Activated B cell treated with CpG ODN at 0.5 μM for 24 hours (primary cell): ENCODE results near the gene SYNE1. TPM values are rescaled to one million over a fixed set of nuclear protein-coding genes. Genes with fewer than 3 reads are reported as not detected.

ENCODE experiments used
- ATAC-seq: fragments of 200-7000 bp; cut with Tn5 transposase; one replicate; pipeline ENCODE4 v1.10.0; 2021; ENCODE audit warnings: low read depth, mild to moderate bottlenecking, moderate library complexity
- CTCF ChIA-PET: fragments of 350-600 bp; sonication (Branson Sonifier 250); formaldehyde crosslinking; loops from one replicate; lab custom pipeline; 2021; ENCODE audit warnings: antibody characterized with exemption; lab: Charles Lee
- POLR2A ChIA-PET: fragments of 350-600 bp; sonication (Branson Sonifier 250); formaldehyde crosslinking; loops from one replicate; lab custom pipeline; 2021; ENCODE audit warnings: antibody characterized with exemption; lab: Charles Lee
- DNase-seq: peaks from one replicate; pipeline ENCODE4 v3.0.0; 2022
- H3K27ac Mint-ChIP-seq: one replicate; pipeline ENCODE4 v1.8.0; 2020; ENCODE audit warnings: mixed read lengths
- H3K27me3 Mint-ChIP-seq: one replicate; pipeline ENCODE4 v1.8.0; 2021; ENCODE audit warnings: mixed read lengths
- H3K36me3 Mint-ChIP-seq: one replicate; pipeline ENCODE4 v1.8.0; 2021; ENCODE audit warnings: low read depth, mixed read lengths
- H3K4me1 Mint-ChIP-seq: one replicate; pipeline ENCODE4 v1.8.0; 2021; ENCODE audit warnings: mixed read lengths
- H3K4me3 Mint-ChIP-seq: one replicate; pipeline ENCODE4 v1.8.0; 2020; ENCODE audit warnings: mild to moderate bottlenecking, mixed read lengths
- H3K9me3 Mint-ChIP-seq: one replicate; pipeline ENCODE4 v1.8.0; 2020; ENCODE audit warnings: mixed read lengths
- intact Hi-C: fragments of 100-400 bp; cut with micrococcal nuclease; formaldehyde crosslinking; loops from one replicate; pipeline ENCODE4 v1.15.1; 2024
- total RNA-seq: library from RNA; stranded (reverse); gene quantifications from 2 replicates; pipeline ENCODE4 v1.2.3, GENCODE V29; 2022
- TF ChIP-seq, protein P1 (sequence below): fragments of 200-600 bp; IDR thresholded peaks from one replicate; pipeline ENCODE4 v1.8.0; 2022; ENCODE audit warnings: antibody characterized with exemption, mild to moderate bottlenecking

SYNE1 gene
- total RNA-seq, 1 donor from 2014 or later = 74.9 TPM

DNA sequence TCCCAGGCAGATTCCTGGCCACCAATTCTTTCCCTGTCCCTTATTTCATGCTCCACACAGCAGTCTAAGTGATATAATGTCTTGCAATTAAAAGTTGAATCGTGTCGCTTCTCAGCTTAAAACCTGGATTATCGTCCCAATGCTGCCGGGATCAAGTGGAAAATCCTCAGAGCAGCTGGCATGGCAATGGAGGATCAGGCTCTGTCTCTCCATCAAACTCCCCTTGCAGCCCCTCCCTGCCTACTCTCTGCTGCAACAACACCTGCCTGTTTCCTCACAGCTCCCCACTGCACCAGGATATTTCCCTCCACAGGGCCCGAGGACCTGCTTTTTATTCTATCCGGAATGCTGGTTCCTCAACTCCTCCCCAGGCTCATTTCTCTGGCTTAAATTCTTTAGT lies 277.1 kb downstream of the SYNE1 start:
- Mint-ChIP-seq H3K4me1 (no peaks in the 10 kb centered on the region), H3K27ac (no peak overlapping the region), H3K36me3 (no peaks in the 10 kb centered on the region), H3K27me3 (no peaks in the 10 kb centered on the region), H3K9me3 (no peaks in the 10 kb centered on the region), H3K4me3 (no peak overlapping the region)
- DNase-seq (no peak), ATAC-seq (no peak)
- ChIA-PET CTCF (interaction anchor here (0.6 kb wide), 1 partner anchor 92 kb away, joined by 3 read pairs; no protein-coding TSS in a partner anchor), POLR2A (no interaction called here)
- intact Hi-C loops = no loop called here
- TF ChIP-seq, protein P1, sequence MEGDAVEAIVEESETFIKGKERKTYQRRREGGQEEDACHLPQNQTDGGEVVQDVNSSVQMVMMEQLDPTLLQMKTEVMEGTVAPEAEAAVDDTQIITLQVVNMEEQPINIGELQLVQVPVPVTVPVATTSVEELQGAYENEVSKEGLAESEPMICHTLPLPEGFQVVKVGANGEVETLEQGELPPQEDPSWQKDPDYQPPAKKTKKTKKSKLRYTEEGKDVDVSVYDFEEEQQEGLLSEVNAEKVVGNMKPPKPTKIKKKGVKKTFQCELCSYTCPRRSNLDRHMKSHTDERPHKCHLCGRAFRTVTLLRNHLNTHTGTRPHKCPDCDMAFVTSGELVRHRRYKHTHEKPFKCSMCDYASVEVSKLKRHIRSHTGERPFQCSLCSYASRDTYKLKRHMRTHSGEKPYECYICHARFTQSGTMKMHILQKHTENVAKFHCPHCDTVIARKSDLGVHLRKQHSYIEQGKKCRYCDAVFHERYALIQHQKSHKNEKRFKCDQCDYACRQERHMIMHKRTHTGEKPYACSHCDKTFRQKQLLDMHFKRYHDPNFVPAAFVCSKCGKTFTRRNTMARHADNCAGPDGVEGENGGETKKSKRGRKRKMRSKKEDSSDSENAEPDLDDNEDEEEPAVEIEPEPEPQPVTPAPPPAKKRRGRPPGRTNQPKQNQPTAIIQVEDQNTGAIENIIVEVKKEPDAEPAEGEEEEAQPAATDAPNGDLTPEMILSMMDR = no peak

DNA sequence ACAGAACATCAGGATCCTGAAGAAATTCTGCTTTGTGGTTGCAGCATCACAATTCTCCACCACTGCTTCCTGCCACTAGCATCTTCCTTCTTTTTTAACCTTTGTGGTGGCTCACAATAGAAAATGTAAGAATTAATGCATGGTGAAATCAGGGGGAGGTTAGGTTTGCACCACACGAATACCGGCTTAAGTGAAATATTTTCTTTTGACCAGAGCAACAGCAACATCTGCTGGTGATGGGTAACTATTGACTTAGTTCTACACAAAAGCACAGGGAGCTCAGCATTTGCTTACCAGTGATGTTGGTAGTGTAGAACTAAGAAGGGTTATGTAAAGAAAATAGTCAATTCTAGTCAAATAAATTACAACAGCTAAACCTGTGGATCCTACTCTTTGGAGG lies 280.5 kb downstream of the SYNE1 start:
- ATAC-seq = no peak
- intact Hi-C loops = no loop called here
- POLR2A ChIA-PET = no interaction called here
- H3K27ac Mint-ChIP-seq = no peak overlapping the region
- CTCF ChIA-PET = interaction anchor here (0.9 to 1.4 kb wide), 3 partner anchors 18 to 1033 kb away, joined by 3 to 5 read pairs (median 3); no protein-coding TSS in a partner anchor
- no peaks in the 10 kb centered on the region for H3K9me3 Mint-ChIP-seq
- no peak overlapping the region for H3K4me3 Mint-ChIP-seq
- no peak for DNase-seq
- no peaks in the 10 kb centered on the region for H3K27me3 Mint-ChIP-seq
- TF ChIP-seq, protein P1 = no peak
- no peaks in the 10 kb centered on the region for H3K36me3 Mint-ChIP-seq
- no peaks in the 10 kb centered on the region for H3K4me1 Mint-ChIP-seq

DNA sequence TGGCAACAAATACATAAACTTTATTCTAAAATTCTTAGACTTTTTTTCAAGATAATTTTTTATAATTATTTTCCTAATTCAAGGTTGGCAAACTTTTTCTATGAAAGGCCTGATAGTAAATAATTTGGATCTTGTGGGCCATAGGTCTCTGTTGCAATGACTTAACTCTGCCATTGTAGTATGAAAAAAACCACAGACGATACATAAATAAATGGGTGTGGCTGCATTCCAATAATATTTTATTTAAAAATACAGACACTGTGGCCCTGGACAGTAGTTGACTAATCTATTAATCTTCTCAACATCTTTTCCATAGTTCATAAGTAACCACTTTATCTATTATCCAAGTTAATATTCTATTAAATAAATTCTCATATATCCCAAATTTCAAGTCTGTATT lies 281.1 kb downstream of the SYNE1 start:
- no peaks in the 10 kb centered on the region for H3K27me3 Mint-ChIP-seq

DNA sequence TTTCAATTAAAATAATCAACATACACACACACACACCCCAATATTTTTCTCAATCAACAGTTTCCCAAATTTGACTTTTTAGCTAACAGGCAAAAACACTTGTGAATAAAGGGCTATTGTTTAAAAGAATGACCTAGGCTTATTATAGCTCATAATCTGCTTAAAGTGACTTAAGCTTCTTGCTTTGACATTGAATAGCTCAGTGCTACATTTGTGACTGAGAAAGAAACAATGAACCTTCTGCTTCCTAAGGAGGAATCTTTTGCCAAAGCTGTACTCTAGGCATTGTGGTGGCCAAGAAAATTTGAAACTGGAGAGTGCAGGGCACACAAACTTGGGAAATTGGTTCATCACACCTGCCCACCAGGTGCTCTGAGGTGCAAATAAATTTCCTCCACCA lies 282.0 kb downstream of the SYNE1 start:
- intact Hi-C loops = no loop called here
- no peak for ATAC-seq
- Mint-ChIP-seq H3K36me3 (no peaks in the 10 kb centered on the region), H3K4me1 (no peaks in the 10 kb centered on the region), H3K27me3 (no peaks in the 10 kb centered on the region), H3K9me3 (no peaks in the 10 kb centered on the region), H3K4me3 (no peak overlapping the region), H3K27ac (no peak overlapping the region)
- ChIA-PET POLR2A (no interaction called here), CTCF (no interaction called here)
- TF ChIP-seq, protein P1 = no peak
- no peak for DNase-seq

More for the DNA sequence above, 281.1 kb downstream of the SYNE1 start:
- H3K27ac Mint-ChIP-seq = no peak overlapping the region
- ChIA-PET POLR2A (no interaction called here), CTCF (no interaction called here)
- ATAC-seq = no peak
- H3K36me3 Mint-ChIP-seq = no peaks in the 10 kb centered on the region
- H3K4me1 Mint-ChIP-seq = no peaks in the 10 kb centered on the region
- TF ChIP-seq, protein P1 = no peak
- intact Hi-C loops = no loop called here
- H3K4me3 Mint-ChIP-seq = no peak overlapping the region
- no peaks in the 10 kb centered on the region for H3K9me3 Mint-ChIP-seq
- no peak for DNase-seq

DNA sequence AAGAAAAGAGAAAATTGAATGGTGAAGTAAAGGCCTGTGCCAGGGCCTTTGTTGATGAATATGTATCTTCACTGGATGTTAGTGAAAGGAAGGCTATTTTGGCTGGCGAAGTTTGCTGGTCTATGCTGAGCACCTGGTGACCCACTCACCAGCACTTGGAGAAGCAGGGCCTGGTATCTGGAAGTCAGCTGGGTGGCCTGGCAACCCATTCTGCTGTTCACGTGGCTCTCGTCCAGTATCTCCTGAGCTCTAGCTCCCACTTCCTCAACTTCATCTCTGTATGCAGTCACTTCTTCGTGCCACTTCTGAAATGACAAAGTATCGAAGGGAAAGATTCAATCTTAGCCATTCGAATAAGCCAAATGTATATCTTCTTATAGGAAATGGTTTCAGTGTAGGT lies 283.7 kb downstream of the SYNE1 start:
- H3K4me1 Mint-ChIP-seq = no peaks in the 10 kb centered on the region
- H3K27ac Mint-ChIP-seq = no peak overlapping the region
- CTCF ChIA-PET = no interaction called here
- DNase-seq (no peak), ATAC-seq (no peak)
- no peak overlapping the region for H3K4me3 Mint-ChIP-seq
- no peaks in the 10 kb centered on the region for H3K9me3 Mint-ChIP-seq
- TF ChIP-seq, protein P1 = no peak
- H3K27me3 Mint-ChIP-seq = no peaks in the 10 kb centered on the region
- H3K36me3 Mint-ChIP-seq = no peaks in the 10 kb centered on the region
- intact Hi-C loops = no loop called here
- POLR2A ChIA-PET = no interaction called here
